Hepatocyte (in vitro differentiated cells): ENCODE results near the gene OOEP.

ENCODE experiments used
- EZH2 ChIP-seq: fragments of 200-600 bp; sonication (generic); IDR thresholded peaks from 2 replicates; pipeline ENCODE4 v1.6.1; 2016; ENCODE audit warnings: antibody characterized with exemption, mild to moderate bottlenecking, borderline replicate concordance
- TF ChIP-seq, protein P1 (sequence below): fragments of 200-600 bp; sonication (generic); IDR thresholded peaks from 2 replicates; pipeline ENCODE4 v1.5.1; 2016; ENCODE audit warnings: antibody characterized with exemption, mild to moderate bottlenecking; ENCODE audit not compliant: poor library complexity

DNA sequence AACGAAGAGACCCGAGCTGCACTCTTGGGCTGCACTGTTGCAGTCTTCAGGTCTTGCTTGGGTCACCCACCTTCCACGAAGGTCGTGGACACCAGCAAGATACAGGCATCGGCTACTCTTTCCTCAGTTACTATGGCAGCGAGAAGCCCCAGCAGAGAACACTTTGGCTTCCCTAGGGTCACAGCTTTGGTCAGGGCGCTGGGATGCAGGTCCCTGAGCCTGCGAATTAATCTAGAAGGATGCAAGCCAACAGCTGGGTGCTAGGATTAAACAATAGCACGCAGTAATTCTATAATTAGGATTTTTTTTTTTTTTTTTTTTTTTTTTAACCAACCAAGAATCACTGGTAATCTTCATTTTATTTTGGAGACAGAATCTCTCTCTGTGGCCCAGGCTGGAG, 5.1 kb downstream of the OOEP start:
- TF ChIP-seq, protein P1, sequence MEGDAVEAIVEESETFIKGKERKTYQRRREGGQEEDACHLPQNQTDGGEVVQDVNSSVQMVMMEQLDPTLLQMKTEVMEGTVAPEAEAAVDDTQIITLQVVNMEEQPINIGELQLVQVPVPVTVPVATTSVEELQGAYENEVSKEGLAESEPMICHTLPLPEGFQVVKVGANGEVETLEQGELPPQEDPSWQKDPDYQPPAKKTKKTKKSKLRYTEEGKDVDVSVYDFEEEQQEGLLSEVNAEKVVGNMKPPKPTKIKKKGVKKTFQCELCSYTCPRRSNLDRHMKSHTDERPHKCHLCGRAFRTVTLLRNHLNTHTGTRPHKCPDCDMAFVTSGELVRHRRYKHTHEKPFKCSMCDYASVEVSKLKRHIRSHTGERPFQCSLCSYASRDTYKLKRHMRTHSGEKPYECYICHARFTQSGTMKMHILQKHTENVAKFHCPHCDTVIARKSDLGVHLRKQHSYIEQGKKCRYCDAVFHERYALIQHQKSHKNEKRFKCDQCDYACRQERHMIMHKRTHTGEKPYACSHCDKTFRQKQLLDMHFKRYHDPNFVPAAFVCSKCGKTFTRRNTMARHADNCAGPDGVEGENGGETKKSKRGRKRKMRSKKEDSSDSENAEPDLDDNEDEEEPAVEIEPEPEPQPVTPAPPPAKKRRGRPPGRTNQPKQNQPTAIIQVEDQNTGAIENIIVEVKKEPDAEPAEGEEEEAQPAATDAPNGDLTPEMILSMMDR = no peak
- TF ChIP-seq EZH2 = no peak
